Measurements from ENCODE around the gene EXOC1. TPM values are rescaled to one million over a fixed set of nuclear protein-coding genes. Genes with fewer than 3 reads are reported as not detected.

EXOC1 gene
- total and polyA plus RNA-seq, 2 of the 4 experiments (the other 2 are of a cell fraction), result 19.9 to 49.5 TPM

DNA sequence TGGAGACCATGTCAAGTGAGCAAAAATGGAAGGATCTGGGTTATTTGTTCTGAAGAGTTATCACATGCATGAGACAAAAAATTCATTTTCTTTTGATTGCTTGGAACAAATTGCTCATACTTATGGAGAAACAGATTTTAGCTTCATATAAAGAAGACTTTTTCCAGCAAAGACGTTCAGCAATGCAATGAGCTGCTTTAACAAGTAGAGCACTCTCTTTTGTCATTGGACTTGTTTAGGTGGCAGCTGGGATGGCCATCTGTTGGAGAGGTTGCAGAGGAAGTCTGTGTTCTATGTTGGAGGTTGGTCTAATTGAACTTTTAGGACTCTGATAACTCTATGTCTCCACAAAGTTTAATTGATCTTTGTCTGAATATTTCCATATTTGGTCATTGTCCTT lies 75.4 kb downstream of the EXOC1 start:
- Histone ChIP-seq H3K56ac (ENCODE audit: extremely low read depth, insufficient read depth, low read length) (no peak overlapping the region), H2BK20ac (ENCODE audit: low read depth, low read length) (no peak overlapping the region), H3K4me1 (ENCODE audit: control insufficient read depth, insufficient read depth, low read length) (peaks cover 8% of the 10 kb centered on the region), H3K9ac (ENCODE audit: low read depth, low read length) (no peak overlapping the region), H4K91ac (ENCODE audit: insufficient read depth, low read depth, low read length) (no peak overlapping the region), H3K27ac (ENCODE audit: insufficient read depth, low read length) (no peak overlapping the region), H3K36me3 (ENCODE audit: control insufficient read depth, insufficient read depth, low read length) (no peaks in the 10 kb centered on the region), H4K20me1 (ENCODE audit: insufficient read depth, low read length) (no peaks in the 10 kb centered on the region), H3K79me1 (ENCODE audit: low read depth in 1 of 2, low read length in 2 of 2) (no peaks in the 10 kb centered on the region), H3K4me3 (ENCODE audit: insufficient read depth, low read depth, low read length) (no peak overlapping the region), H2BK120ac (ENCODE audit: low read depth, low read length) (no peak overlapping the region), H2AFZ (replicated peaks; ENCODE audit: low read length, poor library complexity) (no peak overlapping the region), H2AK9ac (replicated peaks; ENCODE audit: low read depth, low read length, poor library complexity) (no peak overlapping the region), H3K27me3 (ENCODE audit: control insufficient read depth, insufficient read depth, low read length) (no peaks in the 10 kb centered on the region), H3K9me3 (ENCODE audit: control insufficient read depth, insufficient read depth, low read length) (no peaks in the 10 kb centered on the region), H3K4ac (ENCODE audit: low read depth, low read length) (no peak overlapping the region), H3K18ac (ENCODE audit: low read depth, low read length) (no peak overlapping the region), H3K4me2 (ENCODE audit: low read depth, low read length) (no peak overlapping the region), H3K9me1 (ENCODE audit: insufficient read depth, low read length) (peaks cover 15% of the 10 kb centered on the region; the same call in 1 of the 2 replicates), H3K23ac (ENCODE audit: low read depth, low read length) (no peak overlapping the region), H4K8ac (ENCODE audit: low read depth in 2 of 2, low read length in 2 of 2) (no peak overlapping the region), H2BK5ac (ENCODE audit: low read depth, low read length, poor library complexity, severe bottlenecking) (no peak overlapping the region), H2AK5ac (ENCODE audit: low read depth, low read length) (no peak overlapping the region), H4K5ac (ENCODE audit: low read depth, low read length) (no peak overlapping the region), H2BK15ac (ENCODE audit: low read depth, low read length) (no peak overlapping the region), H3K14ac (replicated peaks; ENCODE audit: low read depth, low read length) (no peak overlapping the region)
- ChIA-PET CTCF (no interaction called here), POLR2A (ENCODE audit: unreplicated experiment) (interaction anchor here (0.6 kb wide), 1 partner anchor 437 kb away, joined by 10 read pairs; no protein-coding TSS in a partner anchor)
- in situ Hi-C loops (cut with MboI; ENCODE audit: low sequenced_read_pairs), result no loop called here
- no peak for DNase-seq
- WGBS, 2 experiments (ENCODE audit: extremely low coverage in 2 of 2, insufficient read length in 1 of 2), result no CpG with 5 or more reads among the region's 1 CpG
- intact Hi-C loops (cut with micrococcal nuclease), result no loop called here
- no peak for ATAC-seq (ENCODE audit: low read depth)
- TF ChIP-seq RCOR1 (IDR thresholded peaks at IDR 0.05; ENCODE audit: insufficient replicate concordance, low read length) (no peak), FOS (IDR thresholded peaks at IDR 0.05; ENCODE audit: low read depth, low read length) (no peak), ELK1 (IDR thresholded peaks at IDR 0.05; ENCODE audit: borderline replicate concordance, low read depth, low read length) (no peak), MAZ (IDR thresholded peaks at IDR 0.05; ENCODE audit: borderline replicate concordance, low read depth, low read length) (no peak), NFE2L2 (IDR thresholded peaks at IDR 0.05; ENCODE audit: low read depth, low read length) (no peak), BHLHE40 (IDR thresholded peaks at IDR 0.05; ENCODE audit: low read depth, low read length) (no peak), RFX5 (IDR thresholded peaks at IDR 0.05; ENCODE audit: low read depth, low read length) (no peak), USF2 (IDR thresholded peaks at IDR 0.05; ENCODE audit: low read depth, low read length) (no peak), RAD21 (IDR thresholded peaks at IDR 0.05; ENCODE audit: low read length) (no peak), CHD1 (IDR thresholded peaks at IDR 0.05; ENCODE audit: low read depth, low read length) (no peak), MAFK (IDR thresholded peaks at IDR 0.05; ENCODE audit: low read depth, low read length) (no peak), MXI1 (IDR thresholded peaks at IDR 0.05; ENCODE audit: borderline replicate concordance, low read depth, low read length) (no peak), POLR2A (IDR thresholded peaks at IDR 0.05; ENCODE audit: low read depth, low read length) (no peak), SMC3 (IDR thresholded peaks at IDR 0.05; ENCODE audit: low read depth, low read length) (no peak), CEBPB (IDR thresholded peaks at IDR 0.05; ENCODE audit: low read depth, low read length) (no peak), CTCF (conservative IDR thresholded peaks at IDR 0.05; ENCODE audit: low read depth, low read length) (no peak)
- no TSS peak for BruUV-seq (replicated peaks)
- dilution Hi-C loops (cut with HindIII; ENCODE audit: low sequenced_read_pairs, unreplicated experiment), result no loop called here
